Upper lobe of right lung (tissue), 1 donor: ENCODE data around the gene KIF1C. TPM values are rescaled to one million over a fixed set of nuclear protein-coding genes. Genes with fewer than 3 reads are reported as not detected.

Experiments
- ATAC-seq: fragments of 200-7000 bp; cut with Tn5 transposase; one replicate; pipeline ENCODE4 v1.9.1; 2020; ENCODE audit warnings: mild to moderate bottlenecking, moderate library complexity
- DNase-seq: peaks from one replicate; pipeline ENCODE4 v3.0.0-alpha.2; 2020
- H3K27ac ChIP-seq: fragments of 200-600 bp; one replicate; pipeline ENCODE4 v1.8.0; 2022
- H3K27me3 ChIP-seq: fragments of 200-600 bp; one replicate; pipeline ENCODE4 v1.8.0; 2022; ENCODE audit warnings: mild to moderate bottlenecking
- H3K36me3 ChIP-seq: fragments of 200-600 bp; one replicate; pipeline ENCODE4 v1.8.0; 2022
- H3K4me1 ChIP-seq: fragments of 200-600 bp; one replicate; pipeline ENCODE4 v1.8.0; 2022
- H3K4me3 ChIP-seq: fragments of 200-600 bp; one replicate; pipeline ENCODE4 v1.8.0; 2022; ENCODE audit warnings: mild to moderate bottlenecking
- H3K9me3 ChIP-seq: fragments of 200-600 bp; one replicate; pipeline ENCODE4 v1.8.0; 2022
- intact Hi-C: fragments of 100-400 bp; cut with DNase I; formaldehyde crosslinking; loops from one replicate; pipeline ENCODE4 v1.11.0; 2022
- total RNA-seq: library from RNA; stranded (reverse); fragmentation: NEBNext Ultra II Directional; extraction: Animal tissue kit (Norgen Biotek cat#: 25700); gene quantifications from one replicate; pipeline ENCODE4 v1.2.1, GENCODE V29; 2021
- TF ChIP-seq, protein P1 (sequence below): fragments of 200-600 bp; IDR thresholded peaks from one replicate; pipeline ENCODE4 v1.8.0; 2022; ENCODE audit warnings: antibody characterized with exemption
- donor health status: DM: no; HTN: yes; CAD: no; lungs with severe emphysema.

Gene KIF1C
- total RNA-seq, 1 donor from 2014 or later: 254 TPM

DNA sequence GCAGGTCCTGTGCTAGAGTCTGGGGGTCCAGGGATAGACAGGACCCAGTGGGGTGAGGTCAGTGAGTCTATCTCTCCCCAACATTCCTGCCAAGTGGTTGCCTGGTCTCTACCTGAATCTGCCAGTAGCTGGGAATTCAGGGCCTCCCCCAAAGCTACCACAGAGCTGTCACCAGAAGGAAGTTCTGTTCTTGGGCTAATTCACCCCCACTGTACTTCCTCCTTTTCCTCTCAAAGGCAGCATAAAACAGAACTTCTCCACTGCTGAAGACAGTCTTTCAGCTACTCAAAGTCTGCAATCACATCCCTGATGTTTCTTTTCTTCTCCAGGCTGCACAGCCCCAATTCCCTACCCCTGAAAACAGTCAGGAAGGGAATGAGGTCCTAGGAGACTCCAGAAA, 19.0 kb upstream of the KIF1C start:
- H3K36me3 ChIP-seq: peaks cover 70% of the 10 kb centered on the region
- H3K4me1 ChIP-seq: peaks cover 3% of the 10 kb centered on the region
- H3K4me3 ChIP-seq: no peak overlapping the region
- intact Hi-C loops: no loop called here
- no peak for DNase-seq
- H3K9me3 ChIP-seq: no peaks in the 10 kb centered on the region
- TF ChIP-seq, protein P1, sequence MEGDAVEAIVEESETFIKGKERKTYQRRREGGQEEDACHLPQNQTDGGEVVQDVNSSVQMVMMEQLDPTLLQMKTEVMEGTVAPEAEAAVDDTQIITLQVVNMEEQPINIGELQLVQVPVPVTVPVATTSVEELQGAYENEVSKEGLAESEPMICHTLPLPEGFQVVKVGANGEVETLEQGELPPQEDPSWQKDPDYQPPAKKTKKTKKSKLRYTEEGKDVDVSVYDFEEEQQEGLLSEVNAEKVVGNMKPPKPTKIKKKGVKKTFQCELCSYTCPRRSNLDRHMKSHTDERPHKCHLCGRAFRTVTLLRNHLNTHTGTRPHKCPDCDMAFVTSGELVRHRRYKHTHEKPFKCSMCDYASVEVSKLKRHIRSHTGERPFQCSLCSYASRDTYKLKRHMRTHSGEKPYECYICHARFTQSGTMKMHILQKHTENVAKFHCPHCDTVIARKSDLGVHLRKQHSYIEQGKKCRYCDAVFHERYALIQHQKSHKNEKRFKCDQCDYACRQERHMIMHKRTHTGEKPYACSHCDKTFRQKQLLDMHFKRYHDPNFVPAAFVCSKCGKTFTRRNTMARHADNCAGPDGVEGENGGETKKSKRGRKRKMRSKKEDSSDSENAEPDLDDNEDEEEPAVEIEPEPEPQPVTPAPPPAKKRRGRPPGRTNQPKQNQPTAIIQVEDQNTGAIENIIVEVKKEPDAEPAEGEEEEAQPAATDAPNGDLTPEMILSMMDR: no peak
- H3K27ac ChIP-seq: no peak overlapping the region
- H3K27me3 ChIP-seq: no peaks in the 10 kb centered on the region
- peak; percentile 71 for ATAC-seq

GRCh38 chr17:4980644-4981216, 17.0 kb upstream of the KIF1C start:
- Histone ChIP-seq H3K4me3 (no peak overlapping the region), H3K27me3 (no peaks in the 10 kb centered on the region), H3K27ac (no peak overlapping the region), H3K36me3 (peaks cover 64% of the 10 kb centered on the region), H3K4me1 (peaks cover 3% of the 10 kb centered on the region), H3K9me3 (no peaks in the 10 kb centered on the region)
- intact Hi-C loops: loop anchor here (10.0 kb wide), 1 partner anchor 84 kb away; no protein-coding TSS in a partner anchor
- DNase-seq (no peak), ATAC-seq (peak; percentile 75)
- TF ChIP-seq, protein P1: peak; percentile 80

GRCh38 chr17:4982305-4982704, 15.4 kb upstream of the KIF1C start:
- TF ChIP-seq, protein P1: no peak
- DNase-seq (no peak), ATAC-seq (no peak)
- Histone ChIP-seq H3K4me3 (no peak overlapping the region), H3K27ac (no peak overlapping the region), H3K27me3 (no peaks in the 10 kb centered on the region), H3K36me3 (peaks cover 49% of the 10 kb centered on the region), H3K4me1 (peaks cover 6% of the 10 kb centered on the region), H3K9me3 (no peaks in the 10 kb centered on the region)
- intact Hi-C loops: loop anchor here (10.0 kb wide), 1 partner anchor 82 kb away; no protein-coding TSS in a partner anchor

- peak overlapping the region; percentile 91 for H3K4me3 ChIP-seq
- TF ChIP-seq, protein P1: no peak
- peaks cover 21% of the 10 kb centered on the region for H3K36me3 ChIP-seq
- H3K9me3 ChIP-seq: no peaks in the 10 kb centered on the region
- intact Hi-C loops: loop anchor here (10.0 kb wide), 1 partner anchor 78 kb away; no protein-coding TSS in a partner anchor
- H3K4me1 ChIP-seq: peaks cover 15% of the 10 kb centered on the region
- peak overlapping the region; percentile 93 for H3K27ac ChIP-seq
- DNase-seq (no peak), ATAC-seq (peak; percentile 1)
- no peaks in the 10 kb centered on the region for H3K27me3 ChIP-seq
Measured at GRCh38 chr17:4986403-4986802, 11.3 kb upstream of the KIF1C start.

GRCh38 chr17:4986951-4987766, 10.6 kb upstream of the KIF1C start, which contains the start of gene CAMTA2:
TSS of gene CAMTA2 (minus strand) at chr17:4987675. CDS start at chr17:4986222, 1,453 bp downstream.
- Histone ChIP-seq H3K27ac (peak within 1 kb of the TSS; percentile 93), H3K36me3 (peaks cover 17% of the 10 kb centered on the region), H3K27me3 (no peaks in the 10 kb centered on the region), H3K4me3 (peak within 1 kb of the TSS; percentile 91), H3K4me1 (peaks cover 15% of the 10 kb centered on the region), H3K9me3 (no peaks in the 10 kb centered on the region)
- TF ChIP-seq, protein P1: peak; percentile 69
- ATAC-seq (peak; percentile 94), DNase-seq (peak; percentile 96)
- intact Hi-C loops: loop anchor here (10.0 kb wide), 1 partner anchor 78 kb away; no protein-coding TSS in a partner anchor
